ENCODE results near the gene COL3A1. TPM values are rescaled to one million over a fixed set of nuclear protein-coding genes. Genes with fewer than 3 reads are reported as not detected.
A peak's percentile ranks its signal among the peaks of the same experiment; 100 is the strongest.

COL3A1 gene
- total and polyA plus RNA-seq, 2 of the 13 experiments (the other 11 are each of a cell fraction or from before 2014, with no cell fraction given), result 0.04 TPM; not detected in 1

- no peak overlapping the region for H2AFZ ChIP-seq (ENCODE audit: low read length)
- no peaks in the 10 kb centered on the region for H3K79me2 ChIP-seq (ENCODE audit: insufficient read depth, low read length)
- DNase-seq (ENCODE audit: low spot score), result no peak
- H3K27ac ChIP-seq (ENCODE audit: extremely low read length, insufficient read depth, low read length), result no peak overlapping the region
- in situ Hi-C loops (cut with HindIII; ENCODE audit: extremely low pct_ligation_motif_present, low pct_unique_long_range_greater_than_20kb), result loop anchor here (25.0 kb wide), 1 partner anchor 428 kb away; no protein-coding TSS in a partner anchor
- POLR2A ChIA-PET, result no interaction called here
- CTCF ChIA-PET (ENCODE audit: low intra/inter-chr PET ratio, low total read pairs), result no interaction called here
- intact Hi-C loops (cut with micrococcal nuclease; ENCODE audit: unreplicated experiment), result no loop called here
- TF ChIP-seq DMAP1 (CRISPR knock-in tag; IDR thresholded peaks at IDR 0.05) (no peak), RBFOX2 (IDR thresholded peaks at IDR 0.05; ENCODE audit: low read depth, low read length) (no peak), BCLAF1 (IDR thresholded peaks at IDR 0.05) (no peak), ZXDC (CRISPR knock-in tag; IDR thresholded peaks at IDR 0.05) (no peak), KDM6A (CRISPR knock-in tag; IDR thresholded peaks at IDR 0.05; ENCODE audit: low read depth) (no peak), CREB1 (IDR thresholded peaks at IDR 0.05) (peak; percentile 60; the same call in 1 of the 2 replicates), CREB1 (CRISPR knock-in tag; IDR thresholded peaks at IDR 0.05) (no peak)
- no peaks in the 10 kb centered on the region for H4K20me1 ChIP-seq (ENCODE audit: insufficient read depth, low read length)
- WGBS (ENCODE audit: low lambda C conversion rate), result 47% methylated on average over 5 of the region's 5 CpGs
- H3K36me3 ChIP-seq (replicated peaks in 1 of 2; ENCODE audit: control insufficient read depth in 1 of 2, insufficient read depth in 2 of 2, low read length in 2 of 2), result no peaks in the 10 kb centered on the region
- BruUV-seq (replicated peaks), result no TSS peak
- no peaks in the 10 kb centered on the region for H3K27me3 ChIP-seq (ENCODE audit: control insufficient read depth in 1 of 2, insufficient read depth in 2 of 2, low read length in 2 of 2)
- FAIRE-seq, result no peak
- H3K4me3 ChIP-seq (replicated peaks in 1 of 3; ENCODE audit: insufficient read depth in 1 of 3, low read depth in 2 of 3, low read length in 3 of 3), result no peak overlapping the region
- no peaks in the 10 kb centered on the region for H3K9me3 ChIP-seq (ENCODE audit: low read length)
- no peak overlapping the region for H3K9ac ChIP-seq (ENCODE audit: insufficient read depth, low read depth, low read length)
- ATAC-seq, result no peak
- H3K4me1 ChIP-seq (ENCODE audit: insufficient read depth, low read length), result no peaks in the 10 kb centered on the region
- H3K4me2 ChIP-seq (ENCODE audit: low read depth, low read length), result no peak overlapping the region
Observed at GRCh38 chr2:188984680-188985079, 10.5 kb downstream of the COL3A1 start.
